K562 (cell line): ENCODE measurements around the gene ITGAD. TPM values are rescaled to one million over a fixed set of nuclear protein-coding genes. Genes with fewer than 3 reads are reported as not detected.
A peak's percentile ranks its signal among the peaks of the same experiment; 100 is the strongest.

Experiments used
- ATAC-seq: fragments of 200-7000 bp; cut with Tn5 transposase; 3 replicates; pipeline ENCODE4 v1.9.1; 2020; ENCODE audit warnings: moderate library complexity
- BruUV-seq: library from RNA; stranded (reverse); fragments of 400-500 nt; replicated peaks from 2 replicates; lab custom pipeline; 2021; lab: Mats Ljungman, UMichigan
- CTCF ChIA-PET: fragments of 300-600 bp; formaldehyde crosslinking; extraction: SDS; loops from one replicate; lab custom pipeline; 2021; ENCODE audit warnings: low intra/inter-chr PET ratio; lab: Yijun Ruan, JAX
- POLR2A ChIA-PET: fragments of 300-600, 350-650 bp; sonication (Branson Sonifier 250); formaldehyde crosslinking; extraction: SDS; loops from one replicate; lab custom pipeline; 2021; ENCODE audit warnings: antibody characterized with exemption, inconsistent platforms; lab: Yijun Ruan, JAX
- DNase-seq, 4 experiments: peaks; one replicate each; pipeline versions ENCODE4 v3.0.0 to v3.0.0-alpha.2; 2011 to 2018; ENCODE audit warnings: low spot score in 3 of 4, mixed read lengths in 3 of 4; ENCODE audit errors: extremely low read depth in 1 of 4
- FAIRE-seq: peaks from 2 replicates; lab custom pipeline; 2011; peaks lifted over from hg19 to GRCh38; lab: Jason Lieb, UNC
- H2AFZ ChIP-seq: 2 replicates; pipeline ENCODE4 v1.6.0; 2011; ENCODE audit warnings: low read depth, low read length, control low read depth, inconsistent platforms
- H3K27ac ChIP-seq: fragments of 200-600 bp; 3 replicates; pipeline ENCODE4 v1.8.0; 2011; ENCODE audit warnings: low read depth, mild to moderate bottlenecking, control low read depth, inconsistent platforms, low read length, moderate library complexity, mixed read lengths; ENCODE audit errors: extremely low read depth
- H3K27me3 ChIP-seq, 2 experiments: fragments of 300-600 bp in 1 of 2; 2 replicates in 1 of 2; 3 replicates in 1 of 2; pipeline versions ENCODE4 v1.6.0 to v1.8.0; 2011; ENCODE audit warnings: inconsistent platforms in 2 of 2, low read length in 2 of 2, mild to moderate bottlenecking in 1 of 2, mixed read lengths in 1 of 2, moderate library complexity in 1 of 2; ENCODE audit not compliant: control insufficient read depth in 2 of 2, insufficient read depth in 2 of 2
- H3K36me3 ChIP-seq: fragments of 300-600 bp; 3 replicates; pipeline ENCODE4 v1.8.0; 2011; ENCODE audit warnings: mild to moderate bottlenecking, low read length, inconsistent platforms; ENCODE audit not compliant: control insufficient read depth, insufficient read depth
- H3K4me1 ChIP-seq, 2 experiments: fragments of 200-600 bp in 1 of 2; replicated peaks in 1 of 2; 2 replicates in 1 of 2; 3 replicates in 1 of 2; pipeline versions ENCODE4 v1.5.1 to v1.8.0; 2011; ENCODE audit warnings: inconsistent platforms in 2 of 2, low read length in 2 of 2, mild to moderate bottlenecking in 1 of 2, mixed read lengths in 1 of 2, moderate library complexity in 1 of 2; ENCODE audit not compliant: control insufficient read depth in 2 of 2, insufficient read depth in 2 of 2
- H3K4me2 ChIP-seq: 2 replicates; pipeline ENCODE4 v1.6.1; 2011; ENCODE audit warnings: low read length, control low read depth, inconsistent platforms, mixed read lengths; ENCODE audit not compliant: insufficient read depth
- H3K4me3 ChIP-seq: fragments of 200-600 bp; sonication (generic), shearing (Covaris generic); 2 replicates; pipeline ENCODE4 v1.5.1; 2016; ENCODE audit warnings: control low read depth, inconsistent platforms
- H3K79me2 ChIP-seq: fragments of 200-600 bp; 3 replicates; pipeline ENCODE4 v1.8.0; 2011; ENCODE audit warnings: low read length, inconsistent platforms; ENCODE audit not compliant: control insufficient read depth, insufficient read depth
- H3K9ac ChIP-seq, 2 experiments: 2 replicates each; pipeline versions ENCODE4 v1.6.0 to v1.6.1; 2011; ENCODE audit warnings: low read depth in 2 of 2, low read length in 2 of 2, control low read depth in 1 of 2, inconsistent platforms in 1 of 2, mild to moderate bottlenecking in 1 of 2, mixed read lengths in 1 of 2; ENCODE audit not compliant: insufficient read depth in 1 of 2
- H3K9me1 ChIP-seq: one replicate; pipeline ENCODE4 v1.6.0; 2011; ENCODE audit warnings: inconsistent platforms, mild to moderate bottlenecking, low read length, moderate library complexity; ENCODE audit not compliant: control insufficient read depth, insufficient read depth
- H3K9me3 ChIP-seq: replicated peaks from 2 replicates; pipeline ENCODE4 v1.5.1; 2011; ENCODE audit warnings: low read depth, low read length, inconsistent platforms; ENCODE audit not compliant: control insufficient read depth, insufficient read depth
- H4K20me1 ChIP-seq: replicated peaks from 2 replicates; pipeline ENCODE4 v1.6.1; 2011; ENCODE audit warnings: low read length, inconsistent platforms, mixed read lengths; ENCODE audit not compliant: control insufficient read depth, insufficient read depth
- ARID1B ChIP-seq: fragments of 450-650 bp; IDR thresholded peaks from 2 replicates; pipeline ENCODE4 v1.6.1; 2016; ENCODE audit warnings: antibody characterized with exemption, mild to moderate bottlenecking, inconsistent platforms
- CBFA2T3 ChIP-seq: fragments of 450-650 bp; IDR thresholded peaks from 2 replicates; pipeline ENCODE4 v1.6.1; 2017
- CEBPB ChIP-seq: fragments of 450-650 bp; IDR thresholded peaks from 2 replicates; pipeline ENCODE4 v1.6.1; 2016; ENCODE audit warnings: missing genetic modification characterization, missing compliant biosample characterization
- CEBPZ ChIP-seq: fragments of 150-350 bp; IDR thresholded peaks from 2 replicates; pipeline ENCODE4 v1.6.1; 2014; ENCODE audit warnings: low read depth, mild to moderate bottlenecking, low read length, borderline replicate concordance
- CTBP1 ChIP-seq: fragments of 450-650 bp; IDR thresholded peaks from 2 replicates; pipeline ENCODE4 v1.6.1; 2016; ENCODE audit warnings: borderline replicate concordance
- E2F3 ChIP-seq: fragments of 250-450 bp; sonication (Bioruptor Pico); IDR thresholded peaks from 2 replicates; pipeline ENCODE4 v1.4.0; 2020; ENCODE audit warnings: mild to moderate bottlenecking
- FOSL1 ChIP-seq: fragments of 200-800 bp; sonication (Bioruptor generic); conservative IDR thresholded peaks from 2 replicates; pipeline ENCODE4 v1.6.1; 2016; ENCODE audit warnings: missing genetic modification characterization, missing compliant biosample characterization
- JUN ChIP-seq, 2 experiments: sonication (generic) in 1 of 2; formaldehyde crosslinking in 1 of 2; IDR thresholded peaks; 2 replicates each; pipeline versions ENCODE4 v1.6.1 to v1.8.0; 2012 to 2022; ENCODE audit warnings: borderline replicate concordance in 2 of 2, mild to moderate bottlenecking in 2 of 2, improper control_type of control experiment in 1 of 2, low read depth in 1 of 2, low read length in 1 of 2, missing genetic modification reagents in 1 of 2
- NFIC ChIP-seq: fragments of 450-650 bp; IDR thresholded peaks from 2 replicates; pipeline ENCODE4 v1.6.1; 2017; ENCODE audit warnings: mild to moderate bottlenecking, inconsistent platforms
- RBM25 ChIP-seq: fragments of 200-400 bp; formaldehyde crosslinking; IDR thresholded peaks from 2 replicates; pipeline ENCODE4 v1.6.1; 2018; ENCODE audit warnings: low read length, low read depth, moderate library complexity; ENCODE audit not compliant: severe bottlenecking
- RFX1 ChIP-seq: fragments of 450-650 bp; IDR thresholded peaks from 2 replicates; pipeline ENCODE4 v1.6.1; 2016; ENCODE audit warnings: mild to moderate bottlenecking, moderate library complexity
- TAF1 ChIP-seq: IDR thresholded peaks from 2 replicates; pipeline ENCODE4 v1.6.1; 2011; ENCODE audit warnings: mild to moderate bottlenecking, low read length, moderate library complexity; ENCODE audit not compliant: insufficient read depth, control insufficient read depth, severe bottlenecking; ENCODE audit errors: extremely low read depth
- TAF9B ChIP-seq: fragments of 450-650 bp; IDR thresholded peaks from 2 replicates; pipeline ENCODE4 v1.6.1; 2018; ENCODE audit warnings: mild to moderate bottlenecking; ENCODE audit not compliant: partially characterized antibody
- ZFX ChIP-seq: sonication (generic); formaldehyde crosslinking; IDR thresholded peaks from 2 replicates; pipeline ENCODE4 v1.8.0; 2022; ENCODE audit warnings: mild to moderate bottlenecking, missing genetic modification reagents, moderate library complexity
- WGBS: fragments of 100-300 bp; shearing (Covaris generic); methylation state at CpG from one replicate; pipeline ENCODE4 v1.1.6; 2016; ENCODE audit warnings: low coverage, mixed read lengths; ENCODE audit not compliant: insufficient coverage; ENCODE audit errors: missing lambda C conversion rate; 5-methylcytosine and 5-hydroxymethylcytosine counted together
- in situ Hi-C: fragments of 300-500 bp; cut with MboI; formaldehyde crosslinking; loops from 4 replicates; pipeline ENCODE4 v1.15.0; 2018; ENCODE audit warnings: inconsistent platforms, mixed read lengths
- intact Hi-C: fragments of 100-400 bp; cut with micrococcal nuclease; formaldehyde crosslinking; loops from 2 replicates; pipeline ENCODE4 v1.14.2; 2022
- polyA plus RNA-seq, 8 experiments: library from polyadenylated mRNA; depleted of rRNA in 4 of 8; stranded (reverse) in 5 of 8; unstranded in 3 of 8; fragments of >200 nt; fragmentation: Nextera tagmentation in 2 of 8; fragmentation: Illumina TruSeq in 1 of 8; extraction: Ambion mirVana in 2 of 8; extraction: Trizol in 1 of 8; gene quantifications; 2 replicates each; pipeline versions ENCODE4 v1.2.1 to v1.2.3, GENCODE V29; 2011 to 2014; ENCODE audit warnings: inconsistent platforms in 1 of 8, missing spikeins in 1 of 8
- total RNA-seq, 7 experiments: library from RNA; depleted of rRNA in 6 of 7; stranded (reverse); fragments of >200 nt in 6 of 7; fragmentation: Illumina TruSeq in 2 of 7; extraction: Trizol in 2 of 7; gene quantifications; 2 replicates each; pipeline versions ENCODE4 v1.2.1 to v1.2.3, GENCODE V29; 2011 to 2021; ENCODE audit warnings: low replicate concordance in 1 of 7
- TF ChIP-seq, protein P1 (sequence below): fragments of 450-650 bp; formaldehyde crosslinking; IDR thresholded peaks from 2 replicates; pipeline ENCODE4 v1.4.0; 2020; ENCODE audit warnings: mild to moderate bottlenecking, moderate library complexity

Gene ITGAD
- total and polyA plus RNA-seq, 9 of the 15 experiments (the other 6 are each of a cell fraction or from before 2014, with no cell fraction given) = not detected

- TF ChIP-seq CTBP1 (peak; percentile 77), JUN (IDR thresholded peaks at IDR 0.05; ENCODE audit: borderline replicate concordance, low read depth, low read length) (peak; percentile 55; the same call in 1 of the 2 replicates), JUN (CRISPR knock-in tag; IDR thresholded peaks at IDR 0.05; ENCODE audit: borderline replicate concordance) (no peak), ARID1B (0 out of 2 replicates have a peak, but pooled peaks have one; percentile 15), ZFX (CRISPR knock-in tag) (no peak), TAF1 (no peak), FOSL1 (tag) (peak; percentile 49), RFX1 (0 out of 2 replicates have a peak, but pooled peaks have one; percentile 38)
Measured at GRCh38 chr16:31474173-31474714, 81.1 kb downstream of the ITGAD start (continued).

- Histone ChIP-seq H3K79me2 (no peaks in the 10 kb centered on the region), H3K9ac (no peak overlapping the region), H3K27ac (no peak overlapping the region; the same call in 2 of the 3 replicates), H3K4me2 (no peak overlapping the region), H3K9me3 (no peaks in the 10 kb centered on the region), H2AFZ (peak overlapping the region; percentile 70; the same call in 1 of the 2 replicates), H3K4me1 (peaks cover 30 to 62% of the 10 kb centered on the region in 2 experiments), H3K27me3 (no peaks in the 10 kb centered on the region), H3K4me3 (no peak overlapping the region), H4K20me1 (no peaks in the 10 kb centered on the region), H3K36me3 (no peaks in the 10 kb centered on the region), H3K9me1 (no peaks in the 10 kb centered on the region)
- in situ Hi-C loops (no loop called here), intact Hi-C loops (loop anchor here (5.0 kb wide), 1 partner anchor 47 kb away; no protein-coding TSS in a partner anchor)
- ATAC-seq (no peak), DNase-seq (no peak), FAIRE-seq (no peak)
- WGBS = 83% methylated on average over 12 of the region's 12 CpGs
- ChIA-PET CTCF (no interaction called here), POLR2A (interaction anchor here (0.6 to 0.7 kb wide), 3 partner anchors 38 to 451 kb away, joined by 3 read pairs; no protein-coding TSS in a partner anchor)
- no TSS peak for BruUV-seq
- peak; percentile 7; the same call in 1 of the 2 replicates for TF ChIP-seq NFIC
- no peak for TF ChIP-seq E2F3
- no peak for TF ChIP-seq CEBPB (tag)
- TF ChIP-seq CBFA2T3 = no peak
- TF ChIP-seq TAF9B = no peak
- TF ChIP-seq RBM25 = no peak
- TF ChIP-seq CEBPZ = no peak
- TF ChIP-seq, protein P1, sequence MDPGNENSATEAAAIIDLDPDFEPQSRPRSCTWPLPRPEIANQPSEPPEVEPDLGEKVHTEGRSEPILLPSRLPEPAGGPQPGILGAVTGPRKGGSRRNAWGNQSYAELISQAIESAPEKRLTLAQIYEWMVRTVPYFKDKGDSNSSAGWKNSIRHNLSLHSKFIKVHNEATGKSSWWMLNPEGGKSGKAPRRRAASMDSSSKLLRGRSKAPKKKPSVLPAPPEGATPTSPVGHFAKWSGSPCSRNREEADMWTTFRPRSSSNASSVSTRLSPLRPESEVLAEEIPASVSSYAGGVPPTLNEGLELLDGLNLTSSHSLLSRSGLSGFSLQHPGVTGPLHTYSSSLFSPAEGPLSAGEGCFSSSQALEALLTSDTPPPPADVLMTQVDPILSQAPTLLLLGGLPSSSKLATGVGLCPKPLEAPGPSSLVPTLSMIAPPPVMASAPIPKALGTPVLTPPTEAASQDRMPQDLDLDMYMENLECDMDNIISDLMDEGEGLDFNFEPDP (CRISPR knock-in tag) = no peak
Measured at GRCh38 chr16:31474773-31475738, 81.9 kb downstream of the ITGAD start.
